Measurements from ENCODE around the gene GPX3. TPM values are rescaled to one million over a fixed set of nuclear protein-coding genes. Genes with fewer than 3 reads are reported as not detected.

The GPX3 gene
- total RNA-seq, 1 donor: 11.3 TPM

- no peak for TF ChIP-seq CTCF (IDR thresholded peaks at IDR 0.05; ENCODE audit: insufficient read depth, low read length)
- H3K4me3 ChIP-seq (ENCODE audit: low read depth, low read length): no peak overlapping the region
- DNase-seq (ENCODE audit: low read depth): no peak
Measured at GRCh38 chr5:150993826-150994412, 26.5 kb upstream of the GPX3 start.

- no peak for TF ChIP-seq CTCF (IDR thresholded peaks at IDR 0.05; ENCODE audit: insufficient read depth, low read length)
- DNase-seq (ENCODE audit: low read depth): peak; percentile 61
- no peak overlapping the region for H3K4me3 ChIP-seq (ENCODE audit: low read depth, low read length)
Measured at GRCh38 chr5:150999704-151000442, 20.5 kb upstream of the GPX3 start.

- TF ChIP-seq CTCF (IDR thresholded peaks at IDR 0.05; ENCODE audit: insufficient read depth, low read length): no peak
- DNase-seq (ENCODE audit: low read depth): no peak
- no peak overlapping the region for H3K4me3 ChIP-seq (ENCODE audit: low read depth, low read length)
Measured at GRCh38 chr5:151001436-151001835, 19.0 kb upstream of the GPX3 start.

- peak; percentile 60 for TF ChIP-seq CTCF (IDR thresholded peaks at IDR 0.05; ENCODE audit: insufficient read depth, low read length)
- peak; percentile 76 for DNase-seq (ENCODE audit: low read depth)
- no peak overlapping the region for H3K4me3 ChIP-seq (ENCODE audit: low read depth, low read length)
Measured at GRCh38 chr5:151002250-151002649, 18.1 kb upstream of the GPX3 start.

- TF ChIP-seq CTCF (IDR thresholded peaks at IDR 0.05; ENCODE audit: insufficient read depth, low read length): no peak
- no peak for DNase-seq (ENCODE audit: low read depth)
Measured at GRCh38 chr5:151002681-151003502, 17.5 kb upstream of the GPX3 start.

GRCh38 chr5:151003503-151003860, 16.9 kb upstream of the GPX3 start:
- no peak overlapping the region for H3K4me3 ChIP-seq (ENCODE audit: low read depth, low read length)
- TF ChIP-seq CTCF (IDR thresholded peaks at IDR 0.05; ENCODE audit: insufficient read depth, low read length): no peak
- DNase-seq (ENCODE audit: low read depth): no peak

More at GRCh38 chr5:151002681-151003502, 17.5 kb upstream of the GPX3 start:
- no peak overlapping the region for H3K4me3 ChIP-seq (ENCODE audit: low read depth, low read length)
